CD4-positive, alpha-beta T cell treated with Interleukin-15 for 4 hours (primary cell): ENCODE data around the gene TBC1D24.

Experiments
- DNase-seq: peaks from one replicate; pipeline ENCODE4 v3.0.0-alpha.2; 2020; ENCODE audit warnings: low spot score

TBC1D24 gene

GRCh38 chr16:2499454-2499853 is 24.5 kb downstream of the TBC1D24 start:
- no peak for DNase-seq

- no peak for DNase-seq
Observed at GRCh38 chr16:2499890-2500429, 25.0 kb downstream of the TBC1D24 start.

GRCh38 chr16:2500430-2500917 is 25.5 kb downstream of the TBC1D24 start:
- DNase-seq = no peak

GRCh38 chr16:2500918-2501750 is 26.2 kb downstream of the TBC1D24 start:
- peak; percentile 79 for DNase-seq

GRCh38 chr16:2501946-2502895 is 27.3 kb downstream of the TBC1D24 start:
- DNase-seq = no peak

GRCh38 chr16:2505695-2506094 is 30.8 kb downstream of the TBC1D24 start:
- no peak for DNase-seq

GRCh38 chr16:2507052-2507659 is 32.2 kb downstream of the TBC1D24 start:
- DNase-seq = no peak

- DNase-seq = no peak
Observed at GRCh38 chr16:2507665-2508064, 32.7 kb downstream of the TBC1D24 start.

- DNase-seq = no peak
Observed at GRCh38 chr16:2508722-2509400, 33.9 kb downstream of the TBC1D24 start.

GRCh38 chr16:2511128-2511800 is 36.3 kb downstream of the TBC1D24 start:
- DNase-seq = no peak

- no peak for DNase-seq
Observed at GRCh38 chr16:2511996-2512734, 37.2 kb downstream of the TBC1D24 start.

GRCh38 chr16:2512735-2513404 is 37.9 kb downstream of the TBC1D24 start:
- peak; percentile 22 for DNase-seq

- DNase-seq = peak; percentile 93
Observed at GRCh38 chr16:2513405-2514332, 38.7 kb downstream of the TBC1D24 start, which contains the start of gene ATP6V0C. Gene ATP6V0C (plus strand): TSS chr16:2513952. CDS start chr16:2514104, 152 bp downstream.

GRCh38 chr16:2514333-2515179 is 39.6 kb downstream of the TBC1D24 start:
- no peak for DNase-seq

GRCh38 chr16:2515180-2515851 is 40.4 kb downstream of the TBC1D24 start:
- no peak for DNase-seq

- no peak for DNase-seq
Observed at GRCh38 chr16:2516391-2517240, 41.7 kb downstream of the TBC1D24 start.
